ENCODE data around the gene CSMD2. TPM values are rescaled to one million over a fixed set of nuclear protein-coding genes. Genes with fewer than 3 reads are reported as not detected.

The CSMD2 gene
- total RNA-seq, 1 donor from 2014 or later = 0.75 TPM

GRCh38 chr1:33727310-33727709 lies 437.7 kb downstream of the CSMD2 start:
- Histone ChIP-seq H3K36me3 (ENCODE audit: control insufficient read depth, insufficient read depth, low read length) (no peaks in the 10 kb centered on the region), H3K27me3 (ENCODE audit: control insufficient read depth, insufficient read depth, low read length) (no peaks in the 10 kb centered on the region), H3K4me3 (ENCODE audit: low read depth, low read length) (no peak overlapping the region)
- no peak for DNase-seq (ENCODE audit: low read depth)
- TF ChIP-seq CTCF (IDR thresholded peaks at IDR 0.05; ENCODE audit: insufficient read depth, low read length, poor library complexity, severe bottlenecking) = no peak

DNA sequence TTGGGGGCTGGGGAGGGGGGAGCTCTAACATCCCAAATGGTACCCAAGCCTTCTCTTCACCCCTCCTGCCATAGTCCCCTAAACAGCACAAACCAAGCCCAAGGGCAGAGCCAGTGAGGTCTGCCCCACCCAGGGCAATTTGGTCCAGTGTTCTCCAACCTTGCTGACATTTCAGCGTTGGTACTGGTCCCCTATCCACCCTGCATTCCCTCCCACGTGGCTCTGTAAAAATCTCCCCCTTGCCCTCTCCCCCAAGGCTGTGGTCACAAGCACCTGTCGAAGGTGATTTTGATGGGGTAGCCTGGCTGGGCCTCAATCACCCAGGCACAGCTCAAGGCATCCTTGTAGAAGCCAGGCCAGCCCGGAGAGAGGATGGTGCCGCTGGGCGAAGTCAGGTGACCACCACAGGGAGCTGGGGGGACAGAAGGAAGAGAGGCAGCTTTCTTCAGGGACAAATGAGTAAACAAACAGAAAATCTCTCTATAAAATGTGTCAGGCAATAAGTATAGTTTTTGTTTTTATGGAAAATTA lies 438.7 kb downstream of the CSMD2 start:
- DNase-seq (ENCODE audit: low read depth) = no peak

DNA sequence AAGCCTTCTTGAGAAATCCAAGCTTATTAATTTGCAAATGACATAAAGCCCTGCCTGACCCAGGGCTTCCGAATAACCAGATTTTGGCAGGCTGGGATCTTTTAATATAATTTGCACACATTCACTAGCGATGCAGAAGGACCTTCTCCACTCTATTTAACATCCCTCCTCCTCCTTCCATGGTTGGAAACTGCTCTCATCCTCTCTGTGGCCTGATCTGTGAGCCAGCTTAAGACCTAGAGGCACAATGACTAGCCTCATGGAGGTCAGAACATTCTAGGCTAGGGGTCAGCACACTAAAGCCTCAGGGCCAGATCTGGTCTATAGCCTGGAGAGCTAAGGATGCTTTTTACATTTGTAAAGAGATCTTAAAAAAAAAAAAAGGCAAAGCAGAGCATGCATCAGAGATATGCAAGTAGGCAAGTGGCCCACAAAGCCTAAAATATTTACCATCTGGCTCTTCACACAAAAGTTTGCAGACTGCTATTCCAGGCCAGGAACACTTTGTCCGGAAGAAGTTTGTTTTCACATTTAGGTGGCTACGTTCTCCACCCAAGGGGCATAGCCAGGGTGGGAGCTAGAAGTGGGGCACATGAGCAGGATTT lies 439.4 kb downstream of the CSMD2 start:
- TF ChIP-seq CTCF (IDR thresholded peaks at IDR 0.05; ENCODE audit: insufficient read depth, low read length, poor library complexity, severe bottlenecking) = no peak
- Histone ChIP-seq H3K27me3 (ENCODE audit: control insufficient read depth, insufficient read depth, low read length) (no peaks in the 10 kb centered on the region), H3K4me3 (ENCODE audit: low read depth, low read length) (no peak overlapping the region), H3K36me3 (ENCODE audit: control insufficient read depth, insufficient read depth, low read length) (no peaks in the 10 kb centered on the region)
- DNase-seq (ENCODE audit: low read depth) = no peak

More for the DNA sequence above, 438.7 kb downstream of the CSMD2 start:
- TF ChIP-seq CTCF (IDR thresholded peaks at IDR 0.05; ENCODE audit: insufficient read depth, low read length, poor library complexity, severe bottlenecking) = no peak
- H3K27me3 ChIP-seq (ENCODE audit: control insufficient read depth, insufficient read depth, low read length) = no peaks in the 10 kb centered on the region
- no peak overlapping the region for H3K4me3 ChIP-seq (ENCODE audit: low read depth, low read length)
- no peaks in the 10 kb centered on the region for H3K36me3 ChIP-seq (ENCODE audit: control insufficient read depth, insufficient read depth, low read length)

GRCh38 chr1:33725037-33725436 lies 440.0 kb downstream of the CSMD2 start:
- H3K4me3 ChIP-seq (ENCODE audit: low read depth, low read length) = no peak overlapping the region
- DNase-seq (ENCODE audit: low read depth) = no peak

DNA sequence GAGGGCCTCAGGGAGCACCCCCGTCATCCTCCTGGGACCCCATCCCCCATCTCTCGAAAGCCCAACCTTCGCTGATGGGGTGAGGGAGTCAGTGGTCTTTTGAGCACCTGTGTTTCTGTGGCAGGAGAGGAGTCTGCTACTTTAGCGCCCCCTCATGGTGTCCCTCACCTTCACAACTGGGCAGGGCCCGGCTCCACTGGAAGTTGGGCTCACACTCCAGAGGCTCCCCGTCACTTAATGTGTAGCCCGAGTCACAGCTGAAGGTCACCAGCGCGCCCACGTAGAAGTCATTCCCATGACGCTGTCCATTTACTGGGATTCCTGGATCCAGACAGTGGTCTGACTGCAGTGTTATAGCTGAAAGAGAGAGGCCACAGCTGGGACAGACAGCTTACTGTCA lies 440.7 kb downstream of the CSMD2 start:
- H3K4me3 ChIP-seq (ENCODE audit: low read depth, low read length) = no peak overlapping the region
- H3K36me3 ChIP-seq (ENCODE audit: control insufficient read depth, insufficient read depth, low read length) = no peaks in the 10 kb centered on the region
- TF ChIP-seq CTCF (IDR thresholded peaks at IDR 0.05; ENCODE audit: insufficient read depth, low read length, poor library complexity, severe bottlenecking) = no peak
- no peaks in the 10 kb centered on the region for H3K27me3 ChIP-seq (ENCODE audit: control insufficient read depth, insufficient read depth, low read length)
- no peak for DNase-seq (ENCODE audit: low read depth)

More at GRCh38 chr1:33725037-33725436, 440.0 kb downstream of the CSMD2 start:
- TF ChIP-seq CTCF (IDR thresholded peaks at IDR 0.05; ENCODE audit: insufficient read depth, low read length, poor library complexity, severe bottlenecking) = no peak
- Histone ChIP-seq H3K27me3 (ENCODE audit: control insufficient read depth, insufficient read depth, low read length) (no peaks in the 10 kb centered on the region), H3K36me3 (ENCODE audit: control insufficient read depth, insufficient read depth, low read length) (no peaks in the 10 kb centered on the region)

- Histone ChIP-seq H3K27me3 (ENCODE audit: control insufficient read depth, insufficient read depth, low read length) (no peaks in the 10 kb centered on the region), H3K36me3 (ENCODE audit: control insufficient read depth, insufficient read depth, low read length) (no peaks in the 10 kb centered on the region), H3K4me3 (ENCODE audit: low read depth, low read length) (no peak overlapping the region)
- DNase-seq (ENCODE audit: low read depth) = no peak
- no peak for TF ChIP-seq CTCF (IDR thresholded peaks at IDR 0.05; ENCODE audit: insufficient read depth, low read length, poor library complexity, severe bottlenecking)
These were observed 441.8 kb downstream of the CSMD2 start for GRCh38 chr1:33723251-33723650.
